Thyroid gland (tissue), 4 donors: ENCODE measurements around the gene REEP1.

Source experiments
- POLR2A ChIP-seq, 2 donors: fragments of 450-650 bp; IDR thresholded peaks; one replicate each; pipeline ENCODE4 v1.6.1; 2017; ENCODE audit warnings: antibody characterized with exemption in 2 of 2, mild to moderate bottlenecking in 2 of 2, moderate library complexity in 1 of 2
- TF ChIP-seq, protein P1 (sequence below), 6 experiments: fragments of 200-600 bp in 3 of 6; fragments of 450-650 bp in 3 of 6; sonication (generic) in 3 of 6; IDR thresholded peaks; one replicate each; pipeline ENCODE4 v1.5.1; 2016 to 2019; ENCODE audit warnings: antibody characterized with exemption in 6 of 6, mild to moderate bottlenecking in 2 of 6, inconsistent platforms in 1 of 6, moderate library complexity in 1 of 6

DNA sequence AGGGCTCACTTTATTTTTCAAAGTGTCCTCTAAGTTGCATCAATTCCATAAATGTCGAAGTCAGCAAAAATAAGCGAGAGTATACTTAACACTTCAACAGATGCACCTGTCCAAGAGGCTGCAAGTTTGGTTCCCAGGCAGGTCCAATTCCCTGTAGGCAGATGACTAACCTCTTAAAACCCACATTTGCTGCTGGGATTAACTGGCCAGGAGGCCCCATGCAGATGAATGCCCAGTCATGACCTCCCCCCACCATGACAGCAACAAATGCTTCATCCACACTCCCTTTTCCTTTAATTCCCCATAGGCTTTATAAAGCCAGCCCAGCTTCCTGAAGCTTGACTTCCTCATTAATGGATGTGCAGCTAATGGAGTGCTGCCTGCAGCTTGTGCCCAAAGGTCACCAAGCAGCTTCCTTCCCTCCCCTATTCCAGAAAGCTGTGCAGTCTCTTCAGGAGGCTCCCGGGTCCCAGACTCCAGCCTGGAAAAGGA lies 35.7 kb downstream of the REEP1 start:
- no peak for TF ChIP-seq POLR2A (IDR thresholded peaks at IDR 0.05)
- TF ChIP-seq, protein P1, sequence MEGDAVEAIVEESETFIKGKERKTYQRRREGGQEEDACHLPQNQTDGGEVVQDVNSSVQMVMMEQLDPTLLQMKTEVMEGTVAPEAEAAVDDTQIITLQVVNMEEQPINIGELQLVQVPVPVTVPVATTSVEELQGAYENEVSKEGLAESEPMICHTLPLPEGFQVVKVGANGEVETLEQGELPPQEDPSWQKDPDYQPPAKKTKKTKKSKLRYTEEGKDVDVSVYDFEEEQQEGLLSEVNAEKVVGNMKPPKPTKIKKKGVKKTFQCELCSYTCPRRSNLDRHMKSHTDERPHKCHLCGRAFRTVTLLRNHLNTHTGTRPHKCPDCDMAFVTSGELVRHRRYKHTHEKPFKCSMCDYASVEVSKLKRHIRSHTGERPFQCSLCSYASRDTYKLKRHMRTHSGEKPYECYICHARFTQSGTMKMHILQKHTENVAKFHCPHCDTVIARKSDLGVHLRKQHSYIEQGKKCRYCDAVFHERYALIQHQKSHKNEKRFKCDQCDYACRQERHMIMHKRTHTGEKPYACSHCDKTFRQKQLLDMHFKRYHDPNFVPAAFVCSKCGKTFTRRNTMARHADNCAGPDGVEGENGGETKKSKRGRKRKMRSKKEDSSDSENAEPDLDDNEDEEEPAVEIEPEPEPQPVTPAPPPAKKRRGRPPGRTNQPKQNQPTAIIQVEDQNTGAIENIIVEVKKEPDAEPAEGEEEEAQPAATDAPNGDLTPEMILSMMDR (IDR thresholded peaks at IDR 0.05), result no peak
